Astrocyte of the spinal cord (primary cell): ENCODE results near the gene PLOD3.
"Not testable (repeated sequence)": the region's sequence is repeated elsewhere in the genome, so short reads cannot be mapped to it uniquely, and the experiment has no call there.

Experiments used
- DNase-seq: peaks from one replicate; pipeline ENCODE4 v3.0.0; 2011; ENCODE audit warnings: low read depth, low spot score
- H3K4me3 ChIP-seq: 2 replicates; pipeline ENCODE4 v1.5.1; 2011; ENCODE audit warnings: low read depth, mild to moderate bottlenecking, low read length, moderate library complexity
- CTCF ChIP-seq: IDR thresholded peaks from 2 replicates; pipeline ENCODE4 v1.5.1; 2012; ENCODE audit warnings: low read depth, mild to moderate bottlenecking, low read length, inconsistent platforms
- in situ Hi-C: cut with HindIII; loops from 2 replicates; pipeline ENCODE4 v1.10.0; 2017; ENCODE audit warnings: low sequenced_read_pairs

PLOD3 gene

GRCh38 chr7:101217388-101218235 lies at the start of gene PLOD3, which contains the start of gene ZNHIT1:
PLOD3 (minus strand) TSS chr7:101217581; CDS start chr7:101217274, 307 bp downstream.
ZNHIT1 (plus strand) TSS chr7:101218165; CDS start chr7:101218196, 31 bp downstream.
- no peak for TF ChIP-seq CTCF
- peak; percentile 98 for DNase-seq
- in situ Hi-C loops = no loop called here
- H3K4me3 ChIP-seq = peak within 1 kb of the TSS; percentile 73

- no peak overlapping the region for H3K4me3 ChIP-seq
- no peak for TF ChIP-seq CTCF
- in situ Hi-C loops = no loop called here
- DNase-seq = no peak
Measured at GRCh38 chr7:101265622-101266516, 48.5 kb upstream of the PLOD3 start.

GRCh38 chr7:101264102-101264706 lies 46.8 kb upstream of the PLOD3 start:
- H3K4me3 ChIP-seq, in situ Hi-C loops, DNase-seq: not testable (repeated sequence)

- DNase-seq = no peak
- TF ChIP-seq CTCF = no peak
- in situ Hi-C loops = no loop called here
- no peak overlapping the region for H3K4me3 ChIP-seq
Measured at GRCh38 chr7:101258243-101258731, 40.9 kb upstream of the PLOD3 start.

- no peak for DNase-seq
- in situ Hi-C loops = no loop called here
- H3K4me3 ChIP-seq = no peak overlapping the region
- TF ChIP-seq CTCF = no peak
Measured at GRCh38 chr7:101255796-101256195, 38.4 kb upstream of the PLOD3 start.

GRCh38 chr7:101253199-101253598 lies 35.8 kb upstream of the PLOD3 start:
- in situ Hi-C loops, DNase-seq, H3K4me3 ChIP-seq: not testable (repeated sequence)
